ENCODE results near the gene HPSE2.

DNA sequence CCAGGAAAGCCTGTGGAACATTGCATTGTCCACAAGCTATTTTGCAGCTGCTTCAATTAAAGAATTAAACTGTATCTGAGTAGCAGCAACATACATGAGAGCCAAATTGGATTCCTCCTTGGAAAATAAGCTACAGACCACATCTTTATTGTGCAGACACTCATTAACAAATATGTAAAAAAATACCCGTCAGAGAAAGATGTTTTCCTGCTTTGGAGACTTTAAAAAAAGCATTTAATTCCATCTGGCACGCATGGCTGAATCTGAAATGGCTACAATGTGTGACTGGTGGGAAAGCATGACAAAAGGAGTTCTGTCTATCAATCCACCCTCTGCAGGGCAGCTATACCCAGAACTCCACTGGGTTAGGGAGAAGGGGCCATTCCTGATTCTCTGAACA is 715.8 kb downstream of the HPSE2 start:
- no peak for TF ChIP-seq POLR2AphosphoS5 (IDR thresholded peaks at IDR 0.05; ENCODE audit: low read depth, low read length)
- TF ChIP-seq POLR2A (IDR thresholded peaks at IDR 0.05; ENCODE audit: low read depth, low read length): no peak
- TF ChIP-seq TAF1 (IDR thresholded peaks at IDR 0.05; ENCODE audit: borderline replicate concordance, low read depth, low read length): no peak
